HepG2 (cell line): ENCODE measurements around the gene FTL. TPM values are rescaled to one million over a fixed set of nuclear protein-coding genes. Genes with fewer than 3 reads are reported as not detected.

Source experiments
- CEBPZ ChIP-seq: IDR thresholded peaks from 2 replicates; pipeline ENCODE4 v1.6.1; 2012; ENCODE audit warnings: low read length, improper control_type of control experiment
- DNMT3B ChIP-seq: conservative IDR thresholded peaks from 2 replicates; pipeline ENCODE4 v1.6.1; 2016; ENCODE audit warnings: missing biosample characterization, control low read depth
- EHMT2 ChIP-seq: fragments of 200-600 bp; sonication (generic); IDR thresholded peaks from 2 replicates; pipeline ENCODE4 v1.7.0; 2017; ENCODE audit warnings: antibody characterized with exemption, low read depth, low read length, borderline replicate concordance
- GRHL1 ChIP-seq: sonication (generic); formaldehyde crosslinking; conservative IDR thresholded peaks from 2 replicates; pipeline ENCODE4 v1.8.0; 2022; ENCODE audit warnings: missing genetic modification reagents
- KMT2B ChIP-seq: IDR thresholded peaks from 2 replicates; pipeline ENCODE4 v1.6.1; 2016; ENCODE audit warnings: missing genetic modification reagents, missing compliant biosample characterization
- MIER2 ChIP-seq: IDR thresholded peaks from 2 replicates; pipeline ENCODE4 v1.6.1; 2016; ENCODE audit warnings: missing biosample characterization, missing genetic modification reagents
- NFATC3 ChIP-seq: sonication (generic); formaldehyde crosslinking; IDR thresholded peaks from 2 replicates; pipeline ENCODE4 v1.5.1; 2020; ENCODE audit warnings: mild to moderate bottlenecking, missing genetic modification reagents
- NFE2L1 ChIP-seq: sonication (generic); formaldehyde crosslinking; IDR thresholded peaks from 2 replicates; pipeline ENCODE4 v1.4.0; 2020; ENCODE audit warnings: missing genetic modification reagents, mild to moderate bottlenecking, borderline replicate concordance
- PBX3 ChIP-seq: sonication (generic); formaldehyde crosslinking; IDR thresholded peaks from 2 replicates; pipeline ENCODE4 v1.8.1; 2023; ENCODE audit warnings: missing genetic modification reagents, inconsistent platforms, borderline replicate concordance
- PREB ChIP-seq: sonication (generic); formaldehyde crosslinking; IDR thresholded peaks from 2 replicates; pipeline ENCODE4 v1.4.0; 2020; ENCODE audit warnings: missing genetic modification reagents
- SALL2 ChIP-seq: sonication (generic); formaldehyde crosslinking; IDR thresholded peaks from 2 replicates; pipeline ENCODE4 v1.8.1; 2023; ENCODE audit warnings: mild to moderate bottlenecking, missing genetic modification reagents, inconsistent platforms
- SNAPC5 ChIP-seq: sonication (generic); formaldehyde crosslinking; IDR thresholded peaks from 2 replicates; pipeline ENCODE4 v1.8.1; 2023; ENCODE audit warnings: mild to moderate bottlenecking, missing genetic modification reagents, borderline replicate concordance
- SOX5 ChIP-seq: IDR thresholded peaks from 2 replicates; pipeline ENCODE4 v1.6.1; 2016; ENCODE audit warnings: borderline replicate concordance
- TBX2 ChIP-seq: sonication (generic); formaldehyde crosslinking; IDR thresholded peaks from 2 replicates; pipeline ENCODE4 v1.5.0; 2020; ENCODE audit warnings: missing genetic modification reagents, mild to moderate bottlenecking, borderline replicate concordance
- THRA ChIP-seq: sonication (generic); formaldehyde crosslinking; IDR thresholded peaks from 2 replicates; pipeline ENCODE4 v1.4.0; 2020; ENCODE audit warnings: missing genetic modification reagents, borderline replicate concordance
- ZMYM4 ChIP-seq: sonication (generic); formaldehyde crosslinking; IDR thresholded peaks from 2 replicates; pipeline ENCODE4 v1.8.1; 2023; ENCODE audit warnings: mild to moderate bottlenecking, missing genetic modification reagents
- ZNF337 ChIP-seq: sonication (generic); formaldehyde crosslinking; IDR thresholded peaks from 2 replicates; pipeline ENCODE4 v1.5.1; 2020; ENCODE audit warnings: missing genetic modification reagents, low read depth, mild to moderate bottlenecking, borderline replicate concordance
- ZNF776 ChIP-seq: sonication (generic); formaldehyde crosslinking; IDR thresholded peaks from 2 replicates; pipeline ENCODE4 v1.4.0; 2020; ENCODE audit warnings: mild to moderate bottlenecking, missing genetic modification reagents
- ZSCAN31 ChIP-seq: sonication (generic); formaldehyde crosslinking; IDR thresholded peaks from 2 replicates; pipeline ENCODE4 v1.5.0; 2020; ENCODE audit warnings: low read depth, mild to moderate bottlenecking, missing genetic modification reagents
- polyA plus RNA-seq, 8 experiments: library from polyadenylated mRNA; depleted of rRNA in 3 of 8; stranded (reverse) in 7 of 8; unstranded in 1 of 8; fragments of >200 nt; fragmentation: Illumina TruSeq in 4 of 8; extraction: Trizol in 4 of 8; gene quantifications; 2 replicates each; pipeline versions ENCODE4 v1.2.1 to v1.2.3, GENCODE V29; 2011 to 2016; ENCODE audit warnings: low read depth in 4 of 8, missing spikeins in 1 of 8, mixed read lengths in 1 of 8; ENCODE audit not compliant: insufficient read depth in 1 of 8
- total RNA-seq, 5 experiments: library from RNA; depleted of rRNA; stranded (reverse); fragments of >200 nt; fragmentation: Illumina TruSeq; extraction: Trizol; gene quantifications; 2 replicates each; pipeline ENCODE4 v1.2.3, GENCODE V29; 2016; ENCODE audit warnings: low read depth in 1 of 5

The FTL gene
- total and polyA plus RNA-seq, 2 of the 13 experiments (the other 11 are each of a cell fraction or from before 2014, with no cell fraction given), result 2,721 to 8,800 TPM

- TF ChIP-seq GRHL1 (CRISPR knock-in tag) (no peak; the same call in 1 of the 2 replicates), ZMYM4 (CRISPR knock-in tag) (peak; percentile 1), PREB (CRISPR knock-in tag) (no peak), KMT2B (no peak), NFATC3 (CRISPR knock-in tag) (no peak), SNAPC5 (CRISPR knock-in tag) (no peak), DNMT3B (0 out of 2 replicates have a peak, but pooled peaks have one; percentile 67), PBX3 (0 out of 2 replicates have a peak, but pooled peaks have one; percentile 43), EHMT2 (no peak), ZSCAN31 (CRISPR knock-in tag) (no peak; the same call in 1 of the 2 replicates), THRA (CRISPR knock-in tag) (0 out of 2 replicates have a peak, but pooled peaks have one; percentile 6), ZNF337 (no peak), NFE2L1 (CRISPR knock-in tag) (no peak), MIER2 (CRISPR knock-in tag) (no peak), SOX5 (no peak), SALL2 (CRISPR knock-in tag) (peak; percentile 75; the same call in 1 of the 2 replicates), CEBPZ (no peak), ZNF776 (CRISPR knock-in tag) (peak; percentile 38; the same call in 1 of the 2 replicates), TBX2 (CRISPR knock-in tag) (no peak; the same call in 1 of the 2 replicates)
These were observed 2.5 kb downstream of the FTL start (continued) for GRCh38 chr19:48967346-48968178.
